ENCODE measurements around the gene RNF8.

RNF8 gene

GRCh38 chr6:37353761-37354525, at the start of gene RNF8:
Gene RNF8 (plus strand): TSS chr6:37353983. CDS start chr6:37354165, 182 bp downstream.
- Histone ChIP-seq H3K36me3 (ENCODE audit: insufficient read depth, low read length) (no peaks in the 10 kb centered on the region; the same call in 1 of the 2 replicates), H4K20me1 (ENCODE audit: insufficient read depth, low read length) (peaks cover 11% of the 10 kb centered on the region; the same call in 1 of the 2 replicates), H3K9ac (ENCODE audit: low read depth, low read length) (peak within 1 kb of the TSS; percentile 70), H3K27ac (ENCODE audit: low read length) (peak within 1 kb of the TSS; percentile 62), H2AFZ (ENCODE audit: low read depth, low read length) (peak within 1 kb of the TSS; percentile 80), H3K4me1 (ENCODE audit: insufficient read depth, low read length) (peaks cover 32% of the 10 kb centered on the region), H3K27me3 (ENCODE audit: insufficient read depth, low read length, poor library complexity) (no peaks in the 10 kb centered on the region), H3K4me3 (ENCODE audit: low read depth in 1 of 2, low read length in 2 of 2) (peak within 1 kb of the TSS; percentile 73 to 78), H3K79me2 (ENCODE audit: insufficient read depth, low read length) (peaks cover 49% of the 10 kb centered on the region), H3K4me2 (ENCODE audit: insufficient read depth, low read length) (peak within 1 kb of the TSS; percentile 84), H3K9me3 (ENCODE audit: insufficient read depth, low read length, severe bottlenecking) (no peaks in the 10 kb centered on the region)
- ATAC-seq (ENCODE audit: insufficient read depth, low read depth) = peak; percentile 95
- TF ChIP-seq EZH2 (IDR thresholded peaks at IDR 0.05; ENCODE audit: borderline replicate concordance, low read depth, low read length, severe bottlenecking) (no peak), CTCF (IDR thresholded peaks at IDR 0.05; ENCODE audit: borderline replicate concordance, extremely low read depth, low read length, poor library complexity, severe bottlenecking) (no peak)
- DNase-seq = peak; percentile 93

- H3K4me1 ChIP-seq (ENCODE audit: insufficient read depth, low read length) = peaks cover 37% of the 10 kb centered on the region
- H3K27ac ChIP-seq (ENCODE audit: low read length) = no peak overlapping the region
- H3K4me3 ChIP-seq (ENCODE audit: low read depth in 1 of 2, low read length in 2 of 2) = no peak overlapping the region
- no peaks in the 10 kb centered on the region for H3K9me3 ChIP-seq (ENCODE audit: insufficient read depth, low read length, severe bottlenecking)
- H3K36me3 ChIP-seq (ENCODE audit: insufficient read depth, low read length) = peaks cover 84% of the 10 kb centered on the region
- H3K9ac ChIP-seq (ENCODE audit: low read depth, low read length) = no peak overlapping the region
- no peak for DNase-seq
- ATAC-seq (ENCODE audit: insufficient read depth, low read depth) = no peak
- TF ChIP-seq EZH2 (IDR thresholded peaks at IDR 0.05; ENCODE audit: borderline replicate concordance, low read depth, low read length, severe bottlenecking) (no peak), CTCF (IDR thresholded peaks at IDR 0.05; ENCODE audit: borderline replicate concordance, extremely low read depth, low read length, poor library complexity, severe bottlenecking) (no peak)
- H3K27me3 ChIP-seq (ENCODE audit: insufficient read depth, low read length, poor library complexity) = no peaks in the 10 kb centered on the region
- no peak overlapping the region for H3K4me2 ChIP-seq (ENCODE audit: insufficient read depth, low read length)
- H2AFZ ChIP-seq (ENCODE audit: low read depth, low read length) = no peak overlapping the region
- H3K79me2 ChIP-seq (ENCODE audit: insufficient read depth, low read length) = peaks cover 3% of the 10 kb centered on the region; the same call in 1 of the 2 replicates
- no peaks in the 10 kb centered on the region for H4K20me1 ChIP-seq (ENCODE audit: insufficient read depth, low read length)
These were observed 49.0 kb upstream of the RNF8 start for GRCh38 chr6:37304766-37305165.

- H3K27ac ChIP-seq (ENCODE audit: low read length) = peak overlapping the region; percentile 22; the same call in 1 of the 2 replicates
- TF ChIP-seq CTCF (IDR thresholded peaks at IDR 0.05; ENCODE audit: borderline replicate concordance, extremely low read depth, low read length, poor library complexity, severe bottlenecking) = no peak
- ATAC-seq (ENCODE audit: insufficient read depth, low read depth) = no peak
These were observed 47.9 kb upstream of the RNF8 start for GRCh38 chr6:37305841-37306425.

More at GRCh38 chr6:37305841-37306425, 47.9 kb upstream of the RNF8 start:
- DNase-seq = no peak
- Histone ChIP-seq H3K36me3 (ENCODE audit: insufficient read depth, low read length) (peaks cover 79% of the 10 kb centered on the region), H3K4me2 (ENCODE audit: insufficient read depth, low read length) (no peak overlapping the region), H3K79me2 (ENCODE audit: insufficient read depth, low read length) (0 out of 2 replicates have a peak, but pooled peaks cover 3% of the 10 kb centered on the region), H3K9me3 (ENCODE audit: insufficient read depth, low read length, severe bottlenecking) (no peaks in the 10 kb centered on the region), H3K27me3 (ENCODE audit: insufficient read depth, low read length, poor library complexity) (no peaks in the 10 kb centered on the region), H3K9ac (ENCODE audit: low read depth, low read length) (no peak overlapping the region), H4K20me1 (ENCODE audit: insufficient read depth, low read length) (no peaks in the 10 kb centered on the region), H2AFZ (ENCODE audit: low read depth, low read length) (no peak overlapping the region), H3K4me3 (ENCODE audit: low read depth in 1 of 2, low read length in 2 of 2) (no peak overlapping the region), H3K4me1 (ENCODE audit: insufficient read depth, low read length) (peaks cover 39% of the 10 kb centered on the region)
